Mucosa of descending colon (tissue), 3 donors: ENCODE results near the gene SPTBN4. TPM values are rescaled to one million over a fixed set of nuclear protein-coding genes. Genes with fewer than 3 reads are reported as not detected.

Experiments
- ATAC-seq: fragments of 200-7000 bp; cut with Tn5 transposase; one replicate; pipeline ENCODE4 v1.9.1; 2020; ENCODE audit warnings: mild to moderate bottlenecking, moderate library complexity
- DNase-seq, 3 donors: peaks; one replicate each; pipeline ENCODE4 v3.0.0-alpha.2; 2020
- H3K36me3 ChIP-seq: fragments of 200-600 bp; one replicate; pipeline ENCODE4 v1.8.0; 2021; ENCODE audit warnings: low read depth, mild to moderate bottlenecking
- H3K4me1 ChIP-seq: fragments of 200-600 bp; one replicate; pipeline ENCODE4 v1.8.0; 2021; ENCODE audit warnings: low read depth, mild to moderate bottlenecking
- H3K4me3 ChIP-seq: fragments of 200-600 bp; one replicate; pipeline ENCODE4 v1.8.0; 2021; ENCODE audit warnings: mild to moderate bottlenecking
- H3K9me3 ChIP-seq: fragments of 200-600 bp; one replicate; pipeline ENCODE4 v1.8.0; 2021; ENCODE audit warnings: mild to moderate bottlenecking
- CTCF ChIP-seq: fragments of 200-600 bp; IDR thresholded peaks from one replicate; pipeline ENCODE4 v1.8.0; 2022; ENCODE audit warnings: antibody characterized with exemption, mild to moderate bottlenecking
- intact Hi-C, 2 donors: fragments of 100-400 bp; cut with DNase I in 1 of 2; cut with micrococcal nuclease in 1 of 2; formaldehyde crosslinking; loops; one replicate each; pipeline versions ENCODE4 v1.11.0 to v1.11.1; 2022; cut with DNase I, micrococcal nuclease
- total RNA-seq, 3 donors: library from RNA; stranded (reverse); fragmentation: NEBNext Ultra II Directional in 2 of 3; extraction: Animal tissue kit (Norgen Biotek cat#: 25700) in 2 of 3; gene quantifications; one replicate each; pipeline versions ENCODE4 v1.2.1 to v1.2.4, GENCODE V29; 2021 to 2023
- donor health status: DM: no; HTN: no; CAD: no; lungs with moderate emphysema.
- donor health status: DM: no; HTN: no; CAD: no.
- donor health status: DM: no; HTN: yes; CAD: no.

The SPTBN4 gene
- total RNA-seq, 3 donors from 2014 or later = 0.29 to 4.1 (median 0.82) TPM

- Histone ChIP-seq H3K9me3 (no peaks in the 10 kb centered on the region), H3K4me1 (peaks cover 5% of the 10 kb centered on the region), H3K36me3 (no peaks in the 10 kb centered on the region), H3K4me3 (no peak overlapping the region)
- intact Hi-C loops = no loop called here
- TF ChIP-seq CTCF = peak; percentile 53
- peak; percentile 99 for ATAC-seq
- DNase-seq = peak; percentile 71 to 87 (median 83)
Measured at GRCh38 chr19:40523322-40524047, 56.7 kb downstream of the SPTBN4 start.

- H3K4me3 ChIP-seq = no peak overlapping the region
- H3K36me3 ChIP-seq = no peaks in the 10 kb centered on the region
- intact Hi-C loops = no loop called here
- no peaks in the 10 kb centered on the region for H3K9me3 ChIP-seq
- peaks cover 5% of the 10 kb centered on the region for H3K4me1 ChIP-seq
- ATAC-seq = no peak
- TF ChIP-seq CTCF = no peak
- no peak for DNase-seq
Measured at GRCh38 chr19:40524133-40524549, 57.3 kb downstream of the SPTBN4 start.

- H3K9me3 ChIP-seq = no peaks in the 10 kb centered on the region
- H3K4me1 ChIP-seq = peaks cover 9% of the 10 kb centered on the region
- ATAC-seq = no peak
- TF ChIP-seq CTCF = no peak
- intact Hi-C loops = loop anchor here in 1 of 2 donors (5.0 kb wide), 1 partner anchor 113 kb away; no protein-coding TSS in a partner anchor
- no peak overlapping the region for H3K4me3 ChIP-seq
- DNase-seq = no peak
- no peaks in the 10 kb centered on the region for H3K36me3 ChIP-seq
Measured at GRCh38 chr19:40524655-40525054, 57.9 kb downstream of the SPTBN4 start.

- peak in 1 of 3 donors; percentile 10 for DNase-seq
- no peaks in the 10 kb centered on the region for H3K36me3 ChIP-seq
- intact Hi-C loops = loop anchor here in 1 of 2 donors (5.0 kb wide), 1 partner anchor 112 kb away; no protein-coding TSS in a partner anchor
- ATAC-seq = no peak
- no peaks in the 10 kb centered on the region for H3K9me3 ChIP-seq
- H3K4me3 ChIP-seq = no peak overlapping the region
- H3K4me1 ChIP-seq = peaks cover 13% of the 10 kb centered on the region
- no peak for TF ChIP-seq CTCF
Measured at GRCh38 chr19:40525234-40526051, 58.6 kb downstream of the SPTBN4 start.

GRCh38 chr19:40528078-40528477 is 61.3 kb downstream of the SPTBN4 start:
- no peak for TF ChIP-seq CTCF
- intact Hi-C loops = loop anchor here in 1 of 2 donors (5.0 kb wide), 1 partner anchor 109 kb away; no protein-coding TSS in a partner anchor

More at GRCh38 chr19:40528078-40528477, 61.3 kb downstream of the SPTBN4 start:
- ATAC-seq = no peak
- H3K4me3 ChIP-seq = no peak overlapping the region
- peaks cover 9% of the 10 kb centered on the region for H3K4me1 ChIP-seq
- H3K36me3 ChIP-seq = no peaks in the 10 kb centered on the region
- DNase-seq = no peak
- H3K9me3 ChIP-seq = no peaks in the 10 kb centered on the region
